NCI-H1092 (cell line): ENCODE data around the gene FYB1.
"Not testable (repeated sequence)": the region's sequence is repeated elsewhere in the genome, so short reads cannot be mapped to it uniquely, and the experiment has no call there.

Experiments
- DNase-seq: peaks from one replicate; lab custom pipeline; 2025; lab: John Stamatoyannopoulos, UW

Gene FYB1

GRCh38 chr5:39186722-39187539 is 32.4 kb downstream of the FYB1 start:
- no peak for DNase-seq

GRCh38 chr5:39186289-39186688 is 33.1 kb downstream of the FYB1 start:
- no peak for DNase-seq

- no peak for DNase-seq
Measured at GRCh38 chr5:39185761-39186160, 33.6 kb downstream of the FYB1 start.

DNA sequence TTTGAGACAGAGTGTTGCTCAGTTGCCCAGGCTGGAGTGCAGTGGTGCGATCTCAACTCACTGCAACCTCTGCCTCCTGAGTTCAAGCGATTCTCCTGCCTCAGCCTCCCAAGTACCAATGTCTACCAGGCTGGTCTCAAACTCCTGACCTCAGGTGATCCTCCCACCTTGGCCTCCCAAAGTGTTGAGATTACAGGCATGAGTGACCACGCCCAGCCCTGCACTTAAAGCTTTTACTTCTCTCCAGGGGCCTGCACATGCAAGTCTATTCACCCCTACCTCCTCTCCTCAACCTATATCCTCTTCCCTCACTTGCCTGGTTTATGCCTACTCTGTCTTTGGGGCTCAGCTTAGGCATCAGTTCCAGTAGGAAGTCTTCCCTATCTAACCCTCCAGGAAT is 39.8 kb downstream of the FYB1 start:
- not testable (repeated sequence) for DNase-seq

DNA sequence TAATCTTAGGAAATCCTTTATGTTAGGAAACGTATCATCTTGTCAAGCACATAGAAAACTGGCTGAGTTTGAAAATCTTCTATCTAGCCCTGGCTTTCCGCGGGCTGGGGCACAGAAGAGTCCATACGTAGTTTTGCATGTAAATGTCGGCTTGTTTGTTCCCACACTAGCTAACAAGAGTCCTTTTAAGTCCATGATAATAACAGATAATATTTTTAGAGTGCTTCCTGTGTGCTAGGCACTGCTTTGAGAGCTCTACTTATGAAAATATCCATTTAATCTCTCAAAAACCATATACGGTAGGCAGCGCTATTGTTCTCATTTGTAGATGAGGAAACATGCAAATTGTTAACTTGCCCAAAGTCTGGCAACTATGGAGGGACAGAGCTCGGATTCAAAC is 40.5 kb downstream of the FYB1 start:
- DNase-seq: no peak

- no peak for DNase-seq
Measured at GRCh38 chr5:39178171-39178570, 41.2 kb downstream of the FYB1 start.

DNA sequence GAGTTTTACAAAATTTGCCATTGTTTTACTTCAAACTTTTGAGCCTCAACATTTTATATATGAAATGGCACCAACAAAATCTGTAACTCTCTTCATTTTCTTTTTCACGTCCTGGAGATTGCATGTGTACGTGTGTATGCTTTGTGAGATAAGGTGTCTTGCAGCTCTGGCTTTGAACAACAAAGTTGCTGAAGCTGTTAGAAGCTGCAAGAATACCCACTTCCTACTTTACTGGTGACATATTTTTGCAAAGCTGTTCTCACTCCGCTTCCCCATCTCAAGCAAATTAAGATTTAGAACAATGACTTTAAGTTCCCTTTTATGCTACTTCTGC is 41.8 kb downstream of the FYB1 start:
- DNase-seq: no peak

DNA sequence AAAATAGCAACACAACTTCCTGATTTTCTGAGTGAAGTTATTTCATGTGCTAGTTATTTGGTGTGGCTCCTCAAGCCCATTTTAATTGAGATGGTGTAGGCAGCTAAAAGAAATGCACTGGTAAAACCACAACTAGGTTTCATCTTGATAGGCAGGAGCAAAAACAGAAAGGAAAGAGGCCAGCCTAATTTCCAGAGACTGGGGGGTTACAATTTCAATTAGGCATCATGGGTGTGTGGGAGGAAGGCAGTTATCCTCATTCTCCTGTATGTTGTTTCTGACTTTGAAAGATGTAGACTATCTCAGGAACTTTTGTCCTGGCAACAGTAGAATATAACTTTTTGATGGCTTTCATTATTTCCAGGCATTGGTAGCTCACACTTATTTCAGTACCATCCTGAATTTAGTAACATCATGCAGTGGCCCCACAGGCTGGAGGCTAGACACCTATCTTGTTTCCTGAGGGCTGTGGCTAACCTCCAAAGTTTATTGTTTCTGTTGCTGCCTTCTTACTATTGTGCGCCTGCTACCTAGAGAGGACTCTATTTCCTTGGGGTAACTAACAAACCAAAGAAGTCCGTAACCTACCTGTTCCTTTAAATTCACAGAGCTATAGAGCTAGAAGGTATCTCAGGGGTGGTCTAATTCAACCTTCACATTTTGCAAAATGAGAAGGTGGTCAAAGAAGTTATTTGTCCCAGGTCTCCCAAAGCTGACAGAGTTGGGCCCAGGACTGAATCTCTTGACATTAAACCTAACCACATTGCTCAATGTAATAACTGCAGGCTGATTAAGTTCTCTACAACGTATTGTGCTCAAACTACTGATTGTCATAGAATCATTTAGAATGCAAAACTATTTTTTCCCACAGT is 42.4 kb downstream of the FYB1 start:
- no peak for DNase-seq

GRCh38 chr5:39175273-39175955 is 43.9 kb downstream of the FYB1 start:
- no peak for DNase-seq

GRCh38 chr5:39173069-39173468 is 46.3 kb downstream of the FYB1 start:
- no peak for DNase-seq

DNA sequence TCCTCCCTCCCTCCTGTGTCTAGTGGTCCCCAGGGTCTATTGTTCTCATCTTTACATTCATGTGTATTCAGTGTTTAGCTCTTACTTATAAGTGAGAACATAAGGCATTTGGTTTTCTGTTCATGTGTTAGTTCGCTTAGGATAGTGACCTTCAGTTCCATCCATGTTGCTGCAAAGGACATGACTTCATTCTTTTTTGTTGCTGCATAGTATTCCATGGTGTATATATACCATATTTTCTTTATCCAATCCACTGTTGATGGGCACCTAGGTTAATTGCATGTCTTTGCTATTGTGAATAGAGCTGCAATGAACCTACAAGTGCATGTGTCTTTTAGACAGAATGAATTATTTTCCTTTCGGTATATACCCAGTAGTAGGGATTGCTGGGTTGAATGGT is 46.8 kb downstream of the FYB1 start:
- DNase-seq: no peak

DNA sequence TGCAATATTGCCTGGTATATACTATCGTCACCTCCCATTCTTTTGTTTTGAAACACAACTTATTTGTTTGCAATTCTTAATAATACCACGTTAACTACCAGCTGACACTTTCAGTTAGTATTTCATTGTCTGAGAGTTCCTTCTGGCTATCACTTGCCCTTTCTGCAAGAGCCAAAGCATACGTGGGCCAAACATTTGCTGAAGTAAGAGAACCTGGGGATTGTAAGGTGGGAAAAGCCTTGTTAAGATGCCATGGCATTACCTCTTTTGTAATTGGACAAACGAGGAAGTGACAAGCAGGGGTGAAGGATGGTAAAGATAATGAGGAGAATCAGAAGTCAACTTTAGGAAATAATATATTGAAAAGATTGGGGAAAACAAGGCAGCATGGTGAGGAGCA is 47.7 kb downstream of the FYB1 start:
- DNase-seq: no peak

DNA sequence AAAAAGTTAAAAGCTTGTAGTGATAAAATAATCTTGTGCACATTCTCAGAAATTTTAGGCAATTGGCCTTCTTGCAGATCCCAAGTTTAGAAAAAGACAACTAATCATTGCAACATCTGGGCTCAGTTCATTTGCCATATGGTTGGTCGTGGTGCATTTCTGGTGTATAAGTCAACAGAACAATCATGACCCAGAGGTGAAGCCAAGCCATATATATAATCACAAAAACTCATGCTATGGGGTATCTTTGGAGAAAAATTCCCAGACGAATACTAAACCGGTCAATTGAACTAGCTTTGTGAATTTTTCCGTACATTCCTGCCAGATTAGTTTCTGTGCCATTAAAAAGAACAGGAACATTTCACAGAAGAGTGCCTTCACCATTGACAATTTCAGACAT is 50.3 kb downstream of the FYB1 start:
- DNase-seq: no peak

DNA sequence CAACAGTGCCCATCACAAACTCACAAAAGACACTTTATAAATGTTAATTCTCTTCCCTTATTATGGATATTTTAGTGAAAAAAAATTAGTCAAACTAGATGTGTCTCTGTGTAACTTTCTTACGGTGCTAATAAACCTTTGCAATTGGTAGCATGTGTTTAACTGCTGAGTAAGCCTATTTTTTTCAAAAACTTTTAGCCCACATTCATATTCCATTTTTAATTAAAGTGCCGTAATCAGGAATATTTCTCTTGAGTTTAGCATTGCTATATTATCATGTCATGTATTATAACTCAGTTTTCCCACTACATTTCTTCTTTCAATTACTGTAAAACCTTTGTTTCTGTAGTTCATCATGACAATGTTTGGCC is 51.4 kb downstream of the FYB1 start:
- DNase-seq: no peak

GRCh38 chr5:39167141-39167971 is 52.0 kb downstream of the FYB1 start:
- no peak for DNase-seq

DNA sequence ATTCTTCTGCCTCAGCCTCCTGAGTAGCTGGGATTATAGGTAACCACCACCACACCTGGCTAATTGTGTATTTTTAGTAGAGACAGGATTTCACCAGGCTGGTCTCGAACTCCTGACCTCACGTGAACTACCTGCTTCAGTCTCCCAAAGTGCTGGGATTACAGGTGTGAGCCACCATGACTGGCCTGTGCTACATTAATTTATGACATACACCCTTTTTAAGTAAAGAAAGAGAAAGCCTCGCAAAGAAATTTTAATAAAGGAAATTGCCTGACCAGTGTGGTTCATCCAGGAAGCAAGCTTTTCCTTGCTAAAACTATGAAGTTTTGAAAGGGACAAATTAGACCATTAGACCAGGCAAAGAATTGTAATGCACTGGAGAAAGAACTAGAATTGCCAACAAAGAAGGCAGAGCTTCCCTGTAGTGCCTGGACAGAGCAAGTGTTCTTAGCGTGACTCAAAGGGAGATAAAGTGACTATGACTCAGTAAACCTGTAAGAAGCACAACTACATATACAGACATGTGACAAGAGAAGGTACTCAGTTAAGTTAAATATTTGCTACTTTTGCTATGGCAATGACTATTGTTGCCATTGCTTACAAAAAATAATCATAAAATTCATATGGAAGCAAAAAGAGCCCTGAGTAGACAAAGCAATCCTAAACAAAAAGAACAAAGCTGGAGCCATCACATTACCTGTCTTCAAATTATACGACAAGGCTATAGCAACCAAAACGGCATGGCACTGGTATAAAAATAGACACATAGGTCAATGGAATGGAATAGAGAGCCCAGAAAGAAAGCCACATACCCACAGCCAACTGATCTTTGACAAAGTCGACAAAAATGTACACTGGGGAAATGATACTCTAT is 54.6 kb downstream of the FYB1 start:
- DNase-seq: no peak

DNA sequence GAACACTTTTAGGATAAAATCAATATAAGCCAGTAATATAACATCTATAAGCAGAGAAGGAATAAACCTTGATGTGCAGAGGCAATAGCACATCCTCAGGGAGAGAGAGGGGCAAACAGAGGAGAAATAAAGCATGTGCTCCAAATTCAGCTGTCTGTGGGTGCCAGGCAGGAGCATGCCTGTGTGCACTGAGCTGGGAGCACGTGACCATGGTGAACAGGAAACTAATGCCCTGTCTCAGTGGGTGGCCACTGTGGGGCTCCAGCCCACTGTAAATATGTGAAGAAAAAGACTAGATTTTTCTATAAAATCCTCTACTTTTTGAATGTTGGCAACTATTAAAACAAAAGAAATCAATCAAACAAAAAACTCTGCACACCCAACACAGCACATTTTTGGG is 55.3 kb downstream of the FYB1 start:
- no peak for DNase-seq

- DNase-seq: no peak
Measured at GRCh38 chr5:39161578-39161977, 57.8 kb downstream of the FYB1 start.

DNA sequence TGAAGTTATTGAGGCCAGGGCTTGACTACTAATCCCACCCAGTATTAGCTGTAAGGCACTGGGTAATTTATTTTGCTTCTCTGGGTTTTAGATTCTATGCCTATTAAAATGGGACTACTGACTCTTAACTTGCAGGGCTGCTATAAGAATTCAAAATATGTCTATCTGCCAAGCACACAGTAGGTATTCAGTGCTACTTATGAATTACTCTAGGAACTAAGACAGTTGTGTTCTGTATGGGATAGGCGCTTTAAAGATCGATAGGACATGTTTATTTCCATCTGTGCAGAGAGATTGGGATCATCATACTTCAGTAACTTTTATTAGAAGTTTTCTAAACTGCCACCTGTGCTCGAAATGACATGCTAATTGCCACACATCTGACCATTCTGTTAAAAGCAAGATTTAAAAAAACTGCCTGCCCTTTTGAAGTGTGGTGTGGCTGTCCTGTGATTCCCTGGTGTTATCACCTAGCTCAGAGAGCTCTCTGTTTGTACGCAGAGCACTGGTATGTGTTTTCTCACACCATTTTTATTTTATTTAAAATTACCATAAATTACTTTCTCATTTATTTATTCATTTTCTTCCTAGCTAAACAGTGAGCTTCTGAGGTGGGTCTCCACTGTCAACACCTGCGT is 58.7 kb downstream of the FYB1 start:
- DNase-seq: no peak

DNA sequence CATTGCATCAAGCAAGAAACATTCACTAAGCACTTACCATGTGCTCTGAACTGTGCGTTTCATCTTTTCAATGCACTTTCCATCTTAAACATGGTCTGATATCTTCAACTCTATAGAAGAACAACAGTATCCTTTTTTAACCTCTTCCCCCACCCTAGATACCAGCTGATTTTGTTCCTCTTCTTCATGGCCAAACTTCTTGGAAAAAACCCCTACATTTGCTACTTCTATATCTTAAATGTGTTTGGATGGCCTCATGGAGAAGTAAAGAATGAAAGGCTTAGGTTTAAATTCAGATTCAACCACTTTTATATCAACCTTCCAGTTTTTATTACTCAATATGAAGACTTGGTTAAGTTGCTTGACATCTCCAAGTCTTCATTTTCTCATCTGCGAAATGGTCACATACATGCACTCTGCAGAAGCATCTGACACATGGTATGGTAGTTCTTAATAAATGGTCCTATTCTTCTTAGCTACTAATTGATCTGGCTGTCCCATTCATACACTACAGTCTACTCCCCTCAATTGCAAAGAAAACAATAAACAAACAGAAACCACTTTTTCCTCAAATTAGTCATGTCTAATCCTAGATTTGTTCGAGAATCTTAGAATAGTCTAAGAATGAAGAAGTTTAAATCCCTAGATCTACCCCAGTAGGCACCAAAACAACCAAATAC is 59.4 kb downstream of the FYB1 start:
- DNase-seq: no peak
